Measurements from ENCODE around the gene AHDC1. TPM values are rescaled to one million over a fixed set of nuclear protein-coding genes. Genes with fewer than 3 reads are reported as not detected.
A peak's percentile ranks its signal among the peaks of the same experiment; 100 is the strongest.

AHDC1 gene
- total RNA-seq, 1 donor from 2014 or later: 124 TPM

DNA sequence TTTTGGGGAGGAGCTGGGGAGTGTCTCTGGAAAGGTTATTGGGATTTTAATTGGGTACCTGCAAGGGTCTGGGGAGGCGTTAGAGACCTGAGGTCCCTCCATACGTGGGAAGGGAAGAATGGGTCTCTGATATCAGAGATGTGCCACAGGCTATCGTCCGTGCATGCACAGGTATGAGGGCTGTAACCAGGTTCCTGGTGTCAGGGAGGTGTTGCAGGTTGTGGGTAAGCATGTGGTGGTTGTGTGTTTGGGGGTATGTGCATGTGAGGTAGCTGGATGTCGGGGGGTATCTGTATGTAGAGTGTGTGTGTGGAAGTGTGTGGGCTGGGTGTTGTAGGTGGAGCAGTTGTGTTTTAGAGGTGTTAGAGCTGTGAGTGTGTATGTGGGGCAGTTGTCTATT lies 8.3 kb downstream of the AHDC1 start:
- Mint-ChIP-seq H3K4me1 (ENCODE audit: unreplicated experiment) (peaks cover 5% of the 10 kb centered on the region), H3K27me3 (ENCODE audit: unreplicated experiment) (no peaks in the 10 kb centered on the region), H3K36me3 (ENCODE audit: unreplicated experiment) (no peaks in the 10 kb centered on the region), H3K9me3 (ENCODE audit: unreplicated experiment) (no peaks in the 10 kb centered on the region), H3K27ac (ENCODE audit: unreplicated experiment) (no peak overlapping the region), H3K4me3 (ENCODE audit: unreplicated experiment) (no peak overlapping the region)
- no peak for DNase-seq (ENCODE audit: extremely low spot score, unreplicated experiment)
- TF ChIP-seq, protein P1, sequence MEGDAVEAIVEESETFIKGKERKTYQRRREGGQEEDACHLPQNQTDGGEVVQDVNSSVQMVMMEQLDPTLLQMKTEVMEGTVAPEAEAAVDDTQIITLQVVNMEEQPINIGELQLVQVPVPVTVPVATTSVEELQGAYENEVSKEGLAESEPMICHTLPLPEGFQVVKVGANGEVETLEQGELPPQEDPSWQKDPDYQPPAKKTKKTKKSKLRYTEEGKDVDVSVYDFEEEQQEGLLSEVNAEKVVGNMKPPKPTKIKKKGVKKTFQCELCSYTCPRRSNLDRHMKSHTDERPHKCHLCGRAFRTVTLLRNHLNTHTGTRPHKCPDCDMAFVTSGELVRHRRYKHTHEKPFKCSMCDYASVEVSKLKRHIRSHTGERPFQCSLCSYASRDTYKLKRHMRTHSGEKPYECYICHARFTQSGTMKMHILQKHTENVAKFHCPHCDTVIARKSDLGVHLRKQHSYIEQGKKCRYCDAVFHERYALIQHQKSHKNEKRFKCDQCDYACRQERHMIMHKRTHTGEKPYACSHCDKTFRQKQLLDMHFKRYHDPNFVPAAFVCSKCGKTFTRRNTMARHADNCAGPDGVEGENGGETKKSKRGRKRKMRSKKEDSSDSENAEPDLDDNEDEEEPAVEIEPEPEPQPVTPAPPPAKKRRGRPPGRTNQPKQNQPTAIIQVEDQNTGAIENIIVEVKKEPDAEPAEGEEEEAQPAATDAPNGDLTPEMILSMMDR (IDR thresholded peaks at IDR 0.05): no peak

DNA sequence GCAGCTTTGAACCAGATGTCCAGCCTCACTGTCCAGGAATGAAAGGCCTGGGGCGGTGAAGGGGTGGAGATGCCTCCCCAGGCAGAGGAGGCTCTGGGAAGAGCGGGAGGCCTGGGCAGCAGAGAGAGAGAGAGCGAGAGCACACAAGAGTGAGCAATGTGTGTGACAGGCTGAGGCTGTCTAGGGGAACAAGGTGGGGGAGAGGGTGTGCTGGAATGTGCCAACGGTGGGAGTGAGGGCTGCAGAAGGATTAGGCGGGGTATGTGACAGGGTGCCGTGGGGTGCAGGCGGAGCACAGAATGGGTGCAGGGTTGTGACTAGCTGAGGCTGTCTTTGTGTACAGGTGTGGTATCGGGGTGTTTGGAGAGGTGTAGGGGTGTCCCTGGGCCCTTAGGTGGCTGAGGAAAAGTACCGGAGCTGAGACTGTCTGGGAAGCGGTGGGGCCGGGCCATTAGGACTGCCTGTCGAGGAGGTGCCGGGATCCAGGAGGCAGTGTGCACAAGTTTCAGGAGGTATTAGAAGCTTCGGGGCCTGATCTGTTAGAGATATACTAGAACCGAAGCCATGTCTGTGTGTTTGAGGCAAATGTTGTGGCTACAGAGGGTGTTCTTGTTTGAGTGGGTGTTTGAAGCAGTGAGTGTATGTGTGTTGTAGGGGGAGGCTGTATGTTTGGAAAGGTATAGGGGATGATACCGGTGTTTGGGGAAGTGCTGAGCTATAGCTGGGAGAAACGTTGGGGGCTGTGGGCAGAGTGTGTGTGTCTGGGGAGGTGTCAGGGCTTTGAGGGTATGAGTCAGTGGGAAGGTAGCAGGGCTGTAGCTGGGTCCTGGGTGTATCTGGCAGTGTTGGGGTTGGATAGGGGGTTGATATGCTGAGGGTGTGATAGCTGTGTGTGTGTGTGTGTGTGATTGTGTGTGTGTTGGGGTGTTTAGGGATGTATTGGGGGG lies 9.1 kb downstream of the AHDC1 start:
- TF ChIP-seq, protein P1 (IDR thresholded peaks at IDR 0.05): no peak
- peaks cover 5% of the 10 kb centered on the region for H3K4me1 Mint-ChIP-seq (ENCODE audit: unreplicated experiment)
- no peaks in the 10 kb centered on the region for H3K9me3 Mint-ChIP-seq (ENCODE audit: unreplicated experiment)
- H3K4me3 Mint-ChIP-seq (ENCODE audit: unreplicated experiment): no peak overlapping the region
- H3K27me3 Mint-ChIP-seq (ENCODE audit: unreplicated experiment): no peaks in the 10 kb centered on the region
- H3K36me3 Mint-ChIP-seq (ENCODE audit: unreplicated experiment): no peaks in the 10 kb centered on the region
- DNase-seq (ENCODE audit: extremely low spot score, unreplicated experiment): no peak
- no peak overlapping the region for H3K27ac Mint-ChIP-seq (ENCODE audit: unreplicated experiment)

DNA sequence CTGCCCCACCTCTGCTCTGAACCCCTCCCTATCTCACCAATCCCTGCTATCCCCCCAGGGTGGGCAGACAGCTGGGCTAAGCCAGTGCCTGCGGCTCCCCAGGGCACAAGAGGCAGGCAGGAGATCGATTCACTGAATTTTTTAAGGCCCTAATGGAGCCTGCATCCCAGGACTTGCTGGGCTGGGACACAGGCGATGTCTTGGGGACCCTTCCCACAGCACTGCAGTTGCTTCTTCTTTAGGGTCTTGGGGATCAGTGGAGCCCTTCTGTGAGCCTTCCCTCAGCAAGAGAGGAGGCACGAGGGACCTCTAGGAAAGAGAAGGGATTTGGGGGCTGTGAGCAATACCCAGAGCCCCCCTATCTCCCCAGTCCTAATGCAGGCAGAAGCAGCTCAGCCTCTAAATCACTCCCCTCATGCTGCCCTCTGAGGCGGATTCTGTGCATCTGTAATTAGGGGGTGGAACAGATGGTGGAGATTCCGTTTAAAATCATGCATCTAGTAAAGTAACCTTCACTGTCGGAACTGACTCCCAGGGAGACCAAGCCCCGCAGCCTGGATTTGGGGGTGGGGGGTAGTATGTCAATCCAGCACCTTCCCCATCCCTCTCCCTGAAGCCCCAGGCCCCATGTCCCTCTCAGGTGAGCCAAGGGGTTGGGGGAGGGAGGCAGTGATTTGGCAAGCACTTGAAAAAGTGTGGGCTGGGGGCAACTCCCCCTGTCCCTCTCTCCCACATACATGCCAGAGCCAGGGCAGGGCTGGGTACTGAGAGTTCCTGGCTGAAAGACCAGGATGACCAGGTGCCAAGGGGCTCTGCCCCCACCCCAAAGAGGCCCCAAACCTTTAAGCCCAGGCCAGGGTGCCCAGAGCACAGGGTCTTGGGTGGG lies 10.0 kb downstream of the AHDC1 start:
- DNase-seq (ENCODE audit: extremely low spot score, unreplicated experiment): no peak
- H3K9me3 Mint-ChIP-seq (ENCODE audit: unreplicated experiment): no peaks in the 10 kb centered on the region
- peaks cover 5% of the 10 kb centered on the region for H3K4me1 Mint-ChIP-seq (ENCODE audit: unreplicated experiment)
- H3K36me3 Mint-ChIP-seq (ENCODE audit: unreplicated experiment): no peaks in the 10 kb centered on the region
- no peak overlapping the region for H3K27ac Mint-ChIP-seq (ENCODE audit: unreplicated experiment)
- TF ChIP-seq, protein P1 (IDR thresholded peaks at IDR 0.05): no peak
- H3K4me3 Mint-ChIP-seq (ENCODE audit: unreplicated experiment): peak overlapping the region; percentile 55
- H3K27me3 Mint-ChIP-seq (ENCODE audit: unreplicated experiment): no peaks in the 10 kb centered on the region

DNA sequence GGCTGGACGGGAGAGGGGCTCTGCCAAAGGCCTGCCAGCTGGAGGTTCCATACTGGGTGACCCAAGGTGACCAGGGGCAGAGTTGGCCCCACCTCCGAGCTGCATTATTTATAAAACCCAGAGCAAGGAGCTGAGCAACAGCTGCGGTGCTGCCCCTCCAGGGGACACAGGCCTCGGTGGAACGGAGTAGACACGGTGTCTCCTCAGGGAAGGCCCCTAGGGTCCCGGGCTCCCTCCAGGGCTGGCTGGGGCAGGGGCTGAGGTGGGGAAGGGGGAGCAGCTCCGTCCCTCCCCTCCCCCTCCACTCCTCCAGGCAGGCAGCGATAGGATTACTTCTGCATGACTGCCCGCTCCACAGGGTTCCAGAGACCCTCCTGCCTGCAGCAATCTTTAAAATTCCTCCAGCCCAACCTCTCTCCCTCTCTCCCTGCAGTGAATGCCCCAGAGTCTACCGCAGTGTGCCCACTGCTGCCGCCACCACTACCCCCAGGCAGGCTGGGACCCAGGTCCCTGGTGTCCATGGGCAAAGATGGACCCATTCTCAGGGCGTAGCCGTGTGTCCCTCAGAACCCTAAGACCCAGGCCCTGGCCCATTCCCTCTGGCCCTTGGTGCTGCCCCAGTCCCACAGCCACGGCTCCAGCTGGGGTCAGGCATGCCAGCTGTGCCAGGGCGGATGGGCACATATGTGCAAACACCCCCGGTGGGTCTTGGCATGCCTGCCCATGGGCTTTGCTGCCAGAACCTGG lies 10.8 kb downstream of the AHDC1 start:
- Mint-ChIP-seq H3K9me3 (ENCODE audit: unreplicated experiment) (no peaks in the 10 kb centered on the region), H3K4me3 (ENCODE audit: unreplicated experiment) (peak overlapping the region; percentile 55), H3K27ac (ENCODE audit: unreplicated experiment) (no peak overlapping the region), H3K27me3 (ENCODE audit: unreplicated experiment) (no peaks in the 10 kb centered on the region), H3K36me3 (ENCODE audit: unreplicated experiment) (no peaks in the 10 kb centered on the region), H3K4me1 (ENCODE audit: unreplicated experiment) (peaks cover 5% of the 10 kb centered on the region)
- TF ChIP-seq, protein P1 (IDR thresholded peaks at IDR 0.05): no peak
- DNase-seq (ENCODE audit: extremely low spot score, unreplicated experiment): no peak
